ENCODE results near the gene STRADA. TPM values are rescaled to one million over a fixed set of nuclear protein-coding genes. Genes with fewer than 3 reads are reported as not detected.

The STRADA gene
- total and polyA plus RNA-seq, 9 of the 15 experiments (the other 6 are each of a cell fraction or from before 2014, with no cell fraction given) = 6.6 to 33.0 (median 20.5) TPM

DNA sequence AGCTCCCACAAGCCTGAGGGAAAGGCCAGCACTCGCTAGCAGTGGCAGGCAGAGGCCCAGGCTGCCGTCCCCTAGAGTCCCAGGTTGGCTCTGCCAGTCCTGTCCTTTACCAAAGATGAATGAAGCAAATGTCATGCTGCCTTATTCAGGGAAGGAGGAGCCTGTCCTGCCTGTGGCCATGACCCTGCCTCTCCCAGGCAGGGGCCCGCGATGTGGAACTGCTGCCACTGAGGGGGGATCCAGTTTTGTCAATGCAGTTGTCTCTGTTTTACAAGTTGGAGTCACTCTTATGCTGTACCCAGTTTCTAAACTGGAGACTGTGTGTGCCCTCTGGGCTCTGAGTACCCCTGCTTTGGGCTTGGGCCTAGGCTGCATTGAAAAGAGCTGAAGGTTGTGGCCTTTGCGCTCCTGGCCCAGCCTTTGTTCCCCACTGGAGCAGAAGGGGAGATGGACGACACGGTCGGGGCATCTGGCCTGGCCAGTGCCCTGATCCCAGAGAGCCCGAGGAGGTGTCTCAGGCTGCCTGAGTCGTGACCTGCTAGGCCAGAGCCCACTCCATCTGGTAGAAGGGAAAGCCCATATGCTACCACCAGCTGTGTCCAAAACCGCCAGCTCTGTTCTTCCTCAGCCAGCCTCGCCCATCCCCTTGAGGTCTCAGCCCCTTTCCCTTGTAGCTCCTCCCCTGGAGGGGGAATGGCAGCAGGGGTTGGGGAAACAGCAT, 47.2 kb downstream of the STRADA start:
- Histone ChIP-seq H2AFZ (ENCODE audit: low read depth, low read length) (no peak overlapping the region), H3K27ac (ENCODE audit: extremely low read depth, low read depth, low read length) (no peak overlapping the region), H4K20me1 (replicated peaks; ENCODE audit: control insufficient read depth, insufficient read depth, low read length) (peaks cover 7% of the 10 kb centered on the region), H3K4me2 (ENCODE audit: insufficient read depth, low read length) (no peak overlapping the region), H3K9me1 (ENCODE audit: control insufficient read depth, insufficient read depth, low read length) (peaks cover 3% of the 10 kb centered on the region), H3K4me3 (no peak overlapping the region), H3K79me2 (ENCODE audit: control insufficient read depth, insufficient read depth, low read length) (no peaks in the 10 kb centered on the region), H3K27me3 (ENCODE audit: control insufficient read depth in 2 of 2, insufficient read depth in 2 of 2, low read length in 2 of 2) (no peaks in the 10 kb centered on the region), H3K36me3 (ENCODE audit: control insufficient read depth, insufficient read depth, low read length) (peaks cover 26% of the 10 kb centered on the region; the same call in 2 of the 3 replicates), H3K9me3 (replicated peaks; ENCODE audit: control insufficient read depth, insufficient read depth, low read depth, low read length) (no peaks in the 10 kb centered on the region), H3K4me1 (replicated peaks in 1 of 2; ENCODE audit: control insufficient read depth in 2 of 2, insufficient read depth in 2 of 2, low read length in 2 of 2) (peaks cover 0 to 26% of the 10 kb centered on the region in 2 experiments; a peak in 2 of 5 replicates), H3K9ac (ENCODE audit: insufficient read depth in 1 of 2, low read depth in 2 of 2, low read length in 2 of 2) (no peak overlapping the region; a peak in 1 of 4 replicates)
- ATAC-seq = no peak
- WGBS (ENCODE audit: insufficient coverage, low coverage, missing lambda C conversion rate) = 79% methylated on average over 10 of the region's 12 CpGs
- in situ Hi-C loops (cut with MboI) (no loop called here), intact Hi-C loops (cut with micrococcal nuclease) (loop anchor here (10.0 kb wide), 1 partner anchor 140 kb away; no protein-coding TSS in a partner anchor)
- TF ChIP-seq, protein P1, sequence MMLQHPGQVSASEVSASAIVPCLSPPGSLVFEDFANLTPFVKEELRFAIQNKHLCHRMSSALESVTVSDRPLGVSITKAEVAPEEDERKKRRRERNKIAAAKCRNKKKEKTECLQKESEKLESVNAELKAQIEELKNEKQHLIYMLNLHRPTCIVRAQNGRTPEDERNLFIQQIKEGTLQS (IDR thresholded peaks at IDR 0.05) = no peak
- TF ChIP-seq, protein P1 (CRISPR knock-in tag; conservative IDR thresholded peaks at IDR 0.05) = no peak
- TF ChIP-seq ZNF121 (CRISPR knock-in tag; conservative IDR thresholded peaks at IDR 0.05) (no peak), PYGO2 (tag; IDR thresholded peaks at IDR 0.05) (no peak), CEBPG (CRISPR knock-in tag; IDR thresholded peaks at IDR 0.05) (no peak), CEBPG (tag; conservative IDR thresholded peaks at IDR 0.05 in 1 of 2, IDR thresholded peaks at IDR 0.05 in 1 of 2) (no peak), ZBTB1 (CRISPR knock-in tag; IDR thresholded peaks at IDR 0.05; ENCODE audit: borderline replicate concordance, low read depth) (no peak)
- ChIA-PET POLR2A (interaction anchor here (0.5 to 1.4 kb wide), 4 partner anchors 11 to 74 kb away, joined by 3 to 4 read pairs (median 4); no protein-coding TSS in a partner anchor), CTCF (ENCODE audit: low intra/inter-chr PET ratio) (no interaction called here)
- no TSS peak for BruUV-seq (replicated peaks)
- FAIRE-seq = no peak
- no peak for DNase-seq (ENCODE audit: extremely low read depth in 1 of 4, low spot score in 3 of 4)

Measured in K562 (cell line).